Measurements from ENCODE around the gene CDH13. TPM values are rescaled to one million over a fixed set of nuclear protein-coding genes. Genes with fewer than 3 reads are reported as not detected.

Gene CDH13
- total RNA-seq, 3 donors from 2014 or later: 4.9 to 11.2 (median 9.8) TPM

- intact Hi-C loops (cut with DNase I, micrococcal nuclease): no loop called here
- ATAC-seq (no peak), DNase-seq (no peak)
- Histone ChIP-seq H3K4me3 (no peak overlapping the region), H3K36me3 (ENCODE audit: low read depth) (no peaks in the 10 kb centered on the region), H3K9me3 (no peaks in the 10 kb centered on the region), H3K4me1 (ENCODE audit: low read depth) (no peaks in the 10 kb centered on the region)
- no peak for TF ChIP-seq CTCF (IDR thresholded peaks at IDR 0.05)
Measured at GRCh38 chr16:82767198-82767597, 140.4 kb downstream of the CDH13 start.

DNA sequence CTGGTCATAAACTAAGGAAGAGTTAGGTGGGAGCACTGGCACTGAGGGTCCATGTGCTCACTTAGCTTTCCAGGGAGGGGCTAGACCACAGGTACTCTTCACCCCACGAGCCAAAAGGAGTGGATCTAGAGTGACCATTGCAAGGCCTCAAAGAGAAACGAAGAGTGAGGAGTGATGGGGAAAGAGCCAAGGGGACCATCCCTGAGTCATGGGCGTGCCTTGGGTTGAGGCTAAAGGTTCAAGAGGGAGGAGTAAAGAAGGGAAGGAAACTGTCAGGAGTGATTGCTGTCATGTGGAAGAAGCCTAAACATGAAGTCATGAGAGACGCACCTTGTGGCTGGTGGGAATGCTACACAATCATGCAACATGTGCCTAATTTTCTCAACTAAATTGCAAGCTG is 141.0 kb downstream of the CDH13 start:
- intact Hi-C loops (cut with DNase I, micrococcal nuclease): no loop called here
- Histone ChIP-seq H3K36me3 (ENCODE audit: low read depth) (no peaks in the 10 kb centered on the region), H3K4me3 (no peak overlapping the region), H3K9me3 (no peaks in the 10 kb centered on the region), H3K4me1 (ENCODE audit: low read depth) (no peaks in the 10 kb centered on the region)
- ATAC-seq: peak; percentile 54
- TF ChIP-seq CTCF (IDR thresholded peaks at IDR 0.05): no peak
- DNase-seq: no peak

GRCh38 chr16:82769845-82770244 is 143.1 kb downstream of the CDH13 start:
- DNase-seq (no peak), ATAC-seq (no peak)
- Histone ChIP-seq H3K36me3 (ENCODE audit: low read depth) (no peaks in the 10 kb centered on the region), H3K9me3 (no peaks in the 10 kb centered on the region), H3K4me1 (ENCODE audit: low read depth) (no peaks in the 10 kb centered on the region), H3K4me3 (no peak overlapping the region)
- no peak for TF ChIP-seq CTCF (IDR thresholded peaks at IDR 0.05)
- intact Hi-C loops (cut with DNase I, micrococcal nuclease): no loop called here

- TF ChIP-seq CTCF (IDR thresholded peaks at IDR 0.05): no peak
- no peaks in the 10 kb centered on the region for H3K36me3 ChIP-seq (ENCODE audit: low read depth)
- ATAC-seq (no peak), DNase-seq (no peak)
- H3K9me3 ChIP-seq: no peaks in the 10 kb centered on the region
- H3K4me3 ChIP-seq: no peak overlapping the region
- no peaks in the 10 kb centered on the region for H3K4me1 ChIP-seq (ENCODE audit: low read depth)
- intact Hi-C loops (cut with DNase I, micrococcal nuclease): no loop called here
Measured at GRCh38 chr16:82772215-82772614, 145.4 kb downstream of the CDH13 start.

GRCh38 chr16:82773018-82773417 is 146.2 kb downstream of the CDH13 start:
- no peak overlapping the region for H3K4me3 ChIP-seq

More at GRCh38 chr16:82773018-82773417, 146.2 kb downstream of the CDH13 start:
- intact Hi-C loops (cut with DNase I, micrococcal nuclease): no loop called here
- Histone ChIP-seq H3K36me3 (ENCODE audit: low read depth) (no peaks in the 10 kb centered on the region), H3K4me1 (ENCODE audit: low read depth) (no peaks in the 10 kb centered on the region), H3K9me3 (no peaks in the 10 kb centered on the region)
- TF ChIP-seq CTCF (IDR thresholded peaks at IDR 0.05): no peak
- ATAC-seq (no peak), DNase-seq (no peak)

Measured in mucosa of descending colon (tissue), 3 donors.